Lower leg skin (tissue), 3 donors: ENCODE results near the gene GRK6.

ENCODE experiments used
- POLR2A ChIP-seq, 2 donors: fragments of 450-650 bp; IDR thresholded peaks; one replicate each; pipeline ENCODE4 v1.6.1; 2016 to 2017; ENCODE audit warnings: antibody characterized with exemption in 2 of 2, mild to moderate bottlenecking in 1 of 2, moderate library complexity in 1 of 2
- TF ChIP-seq, protein P1 (sequence below), 3 donors: fragments of 450-650 bp; IDR thresholded peaks; one replicate each; pipeline ENCODE4 v1.5.1; 2016; ENCODE audit warnings: antibody characterized with exemption in 3 of 3, mild to moderate bottlenecking in 3 of 3, moderate library complexity in 2 of 3

DNA sequence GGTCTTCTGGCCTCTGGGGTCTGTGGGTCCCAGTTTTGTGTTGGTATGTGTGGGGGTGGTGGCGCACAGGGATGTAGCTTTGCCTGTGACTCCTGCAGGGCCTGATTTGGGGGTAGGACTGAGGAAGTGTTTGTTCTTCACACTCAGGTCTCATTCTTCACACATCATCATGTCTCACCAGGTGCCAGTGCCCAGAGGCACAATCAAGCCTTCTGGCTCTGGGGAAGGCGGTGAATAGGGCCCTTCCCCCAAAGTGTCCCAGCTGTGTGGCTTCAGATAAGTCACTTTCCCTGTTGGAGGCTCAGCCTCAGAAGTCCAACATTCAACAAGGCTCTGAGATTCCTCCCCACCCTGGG is 41.8 kb downstream of the GRK6 start:
- no peak for TF ChIP-seq POLR2A (IDR thresholded peaks at IDR 0.05)
- TF ChIP-seq, protein P1, sequence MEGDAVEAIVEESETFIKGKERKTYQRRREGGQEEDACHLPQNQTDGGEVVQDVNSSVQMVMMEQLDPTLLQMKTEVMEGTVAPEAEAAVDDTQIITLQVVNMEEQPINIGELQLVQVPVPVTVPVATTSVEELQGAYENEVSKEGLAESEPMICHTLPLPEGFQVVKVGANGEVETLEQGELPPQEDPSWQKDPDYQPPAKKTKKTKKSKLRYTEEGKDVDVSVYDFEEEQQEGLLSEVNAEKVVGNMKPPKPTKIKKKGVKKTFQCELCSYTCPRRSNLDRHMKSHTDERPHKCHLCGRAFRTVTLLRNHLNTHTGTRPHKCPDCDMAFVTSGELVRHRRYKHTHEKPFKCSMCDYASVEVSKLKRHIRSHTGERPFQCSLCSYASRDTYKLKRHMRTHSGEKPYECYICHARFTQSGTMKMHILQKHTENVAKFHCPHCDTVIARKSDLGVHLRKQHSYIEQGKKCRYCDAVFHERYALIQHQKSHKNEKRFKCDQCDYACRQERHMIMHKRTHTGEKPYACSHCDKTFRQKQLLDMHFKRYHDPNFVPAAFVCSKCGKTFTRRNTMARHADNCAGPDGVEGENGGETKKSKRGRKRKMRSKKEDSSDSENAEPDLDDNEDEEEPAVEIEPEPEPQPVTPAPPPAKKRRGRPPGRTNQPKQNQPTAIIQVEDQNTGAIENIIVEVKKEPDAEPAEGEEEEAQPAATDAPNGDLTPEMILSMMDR (IDR thresholded peaks at IDR 0.05), result no peak
